ENCODE measurements around the gene GDAP2.
"Not testable (repeated sequence)": the region's sequence is repeated elsewhere in the genome, so short reads cannot be mapped to it uniquely, and the experiment has no call there.

GDAP2 gene

DNA sequence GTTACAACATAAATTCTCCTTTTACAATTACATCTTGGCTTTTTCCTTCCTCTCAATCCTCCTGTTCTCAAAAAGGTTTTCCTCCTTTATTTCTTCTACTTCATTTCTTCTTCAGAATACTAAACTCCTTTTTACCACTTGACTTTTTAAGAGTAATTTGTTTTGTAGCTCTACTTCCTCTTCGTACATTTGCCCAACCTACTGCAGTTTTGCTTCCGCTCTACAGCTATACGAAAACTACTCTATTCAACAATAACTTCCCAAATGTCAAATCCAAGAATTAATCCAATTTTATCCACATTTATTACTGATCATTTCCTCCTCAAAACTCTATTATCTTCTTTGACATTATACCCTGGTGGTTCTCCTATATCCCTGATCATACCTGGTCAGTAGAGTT lies 3.4 kb downstream of the GDAP2 start:
- Mint-ChIP-seq H3K27ac (no peak overlapping the region), H3K36me3 (peaks cover 7% of the 10 kb centered on the region), H3K9me3 (no peaks in the 10 kb centered on the region), H3K4me1 (peaks cover 24% of the 10 kb centered on the region), H3K4me3 (no peak overlapping the region)
- ATAC-seq (no peak), DNase-seq (ENCODE audit: low spot score in 2 of 2) (no peak)

DNA sequence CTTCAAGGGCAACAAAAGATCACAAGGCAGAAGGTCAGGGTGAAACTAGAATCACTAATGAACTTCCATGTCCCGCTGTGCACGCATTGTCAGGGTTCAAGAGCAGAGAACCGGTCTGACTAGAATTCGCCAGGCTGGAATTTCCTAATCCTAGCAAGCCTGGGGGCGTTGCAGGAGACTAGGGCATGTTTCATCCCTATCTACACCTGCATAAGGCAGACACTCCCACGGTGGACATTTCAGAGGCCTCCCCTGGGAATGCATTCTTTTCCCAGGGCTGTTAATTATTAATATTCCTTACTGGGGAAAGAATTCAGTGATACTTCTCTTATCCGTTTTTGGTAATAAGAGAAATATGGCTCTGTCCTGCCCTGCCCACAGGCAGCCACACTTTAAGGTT lies 6.7 kb downstream of the GDAP2 start:
- H3K4me3 Mint-ChIP-seq; DNase-seq (ENCODE audit: low spot score in 2 of 2); ATAC-seq; H3K4me1 Mint-ChIP-seq; H3K9me3 Mint-ChIP-seq; H3K27ac Mint-ChIP-seq: not testable (repeated sequence)
- H3K36me3 Mint-ChIP-seq, result peaks cover 26% of the 10 kb centered on the region

DNA sequence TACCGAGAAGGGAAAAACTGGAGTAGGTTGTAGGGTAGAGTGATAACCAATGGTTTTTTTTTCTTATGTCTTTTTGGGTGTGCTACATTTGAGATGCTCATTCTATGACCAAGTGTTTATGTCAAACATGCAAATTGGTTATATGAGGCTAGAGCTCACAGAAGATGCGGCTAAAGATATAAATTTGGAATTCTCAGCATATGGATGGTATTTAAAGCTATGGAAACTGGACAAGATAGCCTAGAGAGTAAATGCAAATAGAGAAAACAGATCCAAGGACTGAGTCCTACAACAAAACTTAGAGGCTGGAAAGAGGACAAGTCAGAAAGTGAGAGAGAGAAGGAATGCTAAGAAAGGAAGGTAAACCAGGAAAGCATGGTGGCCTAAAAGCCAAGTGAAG lies 7.4 kb downstream of the GDAP2 start:
- ATAC-seq (no peak), DNase-seq (ENCODE audit: low spot score in 2 of 2) (no peak)
- no peak overlapping the region for H3K27ac Mint-ChIP-seq
- no peaks in the 10 kb centered on the region for H3K4me1 Mint-ChIP-seq
- peaks cover 33% of the 10 kb centered on the region for H3K36me3 Mint-ChIP-seq
- H3K9me3 Mint-ChIP-seq, result no peaks in the 10 kb centered on the region
- no peak overlapping the region for H3K4me3 Mint-ChIP-seq

DNA sequence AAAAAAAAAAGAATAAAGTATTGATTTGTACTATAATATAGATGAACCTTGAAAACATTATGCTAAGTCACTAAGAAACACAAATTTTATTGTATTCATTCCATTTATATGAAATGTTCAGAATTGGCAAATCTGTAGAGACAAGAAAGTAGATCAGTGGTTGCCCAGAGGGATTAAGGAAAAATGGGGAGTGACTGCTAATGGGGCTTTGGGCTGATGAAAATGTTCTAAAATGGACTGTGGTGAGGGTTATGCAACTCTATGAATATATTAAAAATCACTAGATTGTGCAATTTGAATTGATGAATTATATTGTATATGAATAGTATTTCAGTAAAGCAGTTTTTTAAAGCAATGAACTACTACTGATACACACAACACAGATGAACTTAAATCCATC lies 10.0 kb downstream of the GDAP2 start:
- H3K4me3 Mint-ChIP-seq, result no peak overlapping the region
- DNase-seq (ENCODE audit: low spot score in 2 of 2) (no peak), ATAC-seq (no peak)
- no peak overlapping the region for H3K27ac Mint-ChIP-seq
- peaks cover 59% of the 10 kb centered on the region for H3K36me3 Mint-ChIP-seq
- H3K9me3 Mint-ChIP-seq, result no peaks in the 10 kb centered on the region
- H3K4me1 Mint-ChIP-seq, result peaks cover 4% of the 10 kb centered on the region

DNA sequence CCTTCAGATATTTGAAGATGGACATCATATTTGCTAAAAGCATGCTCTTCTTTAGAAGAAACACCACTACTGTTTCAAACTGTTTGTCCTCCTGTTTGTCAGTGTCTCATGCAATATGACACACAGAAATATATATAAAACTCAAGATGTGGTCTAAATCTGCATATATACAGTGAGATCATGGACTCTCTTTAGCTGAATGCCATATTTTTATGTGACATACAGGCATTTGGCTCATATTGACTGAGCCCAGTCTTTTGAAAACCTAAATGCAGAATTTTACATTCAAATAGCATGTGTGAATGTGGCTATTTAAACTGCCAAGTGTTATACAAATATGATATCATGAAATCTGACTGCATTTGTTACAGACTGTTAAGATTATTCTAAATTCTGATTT lies 18.4 kb downstream of the GDAP2 start:
- H3K4me1 Mint-ChIP-seq, result peaks cover 11% of the 10 kb centered on the region
- ATAC-seq (no peak), DNase-seq (ENCODE audit: low spot score in 2 of 2) (no peak)
- H3K9me3 Mint-ChIP-seq, result no peaks in the 10 kb centered on the region
- peaks cover 71% of the 10 kb centered on the region for H3K36me3 Mint-ChIP-seq
- H3K27ac Mint-ChIP-seq, result no peak overlapping the region
- H3K4me3 Mint-ChIP-seq, result no peak overlapping the region

DNA sequence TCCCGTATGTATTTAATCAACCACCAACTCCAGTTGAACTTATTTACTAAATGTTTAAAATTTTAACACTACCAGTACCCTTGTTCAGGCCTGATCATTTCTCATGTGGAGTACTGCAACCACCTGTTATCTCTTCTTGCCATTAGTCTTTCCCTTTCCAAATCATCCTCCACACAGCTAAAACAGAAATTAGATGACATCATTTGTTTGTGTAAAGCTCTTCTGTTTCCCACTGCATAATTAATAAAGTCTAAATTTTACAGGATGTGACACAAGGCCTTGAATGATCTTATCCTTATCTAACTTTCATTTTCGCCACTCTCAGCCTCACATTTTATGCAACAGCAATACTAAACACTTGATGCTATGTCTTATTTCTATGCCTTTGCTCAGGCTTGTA lies 24.4 kb downstream of the GDAP2 start:
- H3K27ac Mint-ChIP-seq, result no peak overlapping the region
- no peaks in the 10 kb centered on the region for H3K4me1 Mint-ChIP-seq
- no peak for ATAC-seq
- H3K4me3 Mint-ChIP-seq, result no peak overlapping the region
- H3K36me3 Mint-ChIP-seq, result peaks cover 76% of the 10 kb centered on the region
- no peak for DNase-seq (ENCODE audit: low spot score in 2 of 2)
- no peaks in the 10 kb centered on the region for H3K9me3 Mint-ChIP-seq

DNA sequence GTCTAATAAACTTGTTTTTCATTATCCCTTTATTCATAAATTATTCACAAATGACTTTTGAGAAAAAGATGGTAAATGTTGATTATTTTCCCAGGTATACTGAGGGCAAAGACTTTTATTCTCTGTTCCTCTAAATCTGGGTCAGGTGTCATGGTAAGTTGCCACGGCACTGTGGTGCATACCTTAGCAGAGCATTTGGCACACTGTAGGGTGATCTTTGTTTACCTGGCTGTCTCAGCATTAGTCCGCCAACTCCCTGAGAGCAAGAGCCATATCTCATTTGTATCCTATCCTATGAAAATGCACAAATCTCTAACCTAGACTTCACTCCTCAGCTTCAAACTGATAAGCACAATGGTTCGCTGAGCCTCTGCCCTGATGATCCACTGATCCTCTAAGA lies 24.9 kb downstream of the GDAP2 start:
- Mint-ChIP-seq H3K4me3 (no peak overlapping the region), H3K27ac (no peak overlapping the region), H3K4me1 (no peaks in the 10 kb centered on the region), H3K9me3 (no peaks in the 10 kb centered on the region), H3K36me3 (peaks cover 81% of the 10 kb centered on the region)
- DNase-seq (ENCODE audit: low spot score in 2 of 2) (no peak), ATAC-seq (no peak)

DNA sequence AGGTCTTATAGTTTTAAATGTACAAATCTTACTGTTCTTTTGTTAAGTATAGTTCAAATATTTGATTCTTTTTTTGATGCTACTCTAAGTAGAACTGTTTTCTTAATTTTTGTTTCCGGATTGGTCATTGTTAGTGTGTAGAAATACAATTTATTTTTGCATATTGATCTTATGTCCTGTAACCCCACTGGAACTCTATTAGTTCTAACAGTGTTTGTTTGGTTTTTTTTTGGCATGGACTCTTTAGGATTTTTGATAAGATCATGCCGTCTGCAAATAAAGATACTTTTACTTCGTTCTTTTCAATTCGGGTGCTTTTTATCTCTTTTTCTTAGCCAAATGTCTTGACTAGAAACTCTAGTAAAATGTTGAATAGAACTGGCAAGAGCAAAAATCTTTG lies 26.5 kb downstream of the GDAP2 start:
- ATAC-seq (no peak), DNase-seq (ENCODE audit: low spot score in 2 of 2) (no peak)
- Mint-ChIP-seq H3K4me3 (no peak overlapping the region), H3K27ac (no peak overlapping the region), H3K4me1 (no peaks in the 10 kb centered on the region), H3K36me3 (peaks cover 82% of the 10 kb centered on the region), H3K9me3 (no peaks in the 10 kb centered on the region)

DNA sequence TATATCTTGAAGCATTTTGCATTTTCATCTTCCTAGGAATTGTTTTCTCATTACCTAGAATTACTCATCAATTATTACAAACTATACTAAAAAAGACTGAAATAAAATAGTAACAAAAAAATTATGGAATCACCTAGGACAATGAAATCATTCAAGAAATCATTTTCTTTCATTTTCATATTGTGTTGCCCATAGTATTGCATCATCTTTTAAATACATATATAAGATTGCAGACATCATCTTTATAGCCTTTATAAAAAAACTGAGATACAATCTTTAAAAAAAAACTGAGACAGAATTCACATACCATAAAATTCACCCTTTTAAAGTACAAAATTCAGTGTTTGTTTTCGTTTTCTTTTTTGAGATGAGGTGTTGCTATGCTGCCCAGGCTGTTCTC lies 29.6 kb downstream of the GDAP2 start:
- Mint-ChIP-seq H3K36me3 (peaks cover 81% of the 10 kb centered on the region), H3K9me3 (no peaks in the 10 kb centered on the region), H3K27ac (peak overlapping the region; percentile 76), H3K4me1 (peaks cover 6% of the 10 kb centered on the region), H3K4me3 (no peak overlapping the region)
- DNase-seq (ENCODE audit: low spot score in 2 of 2) (no peak), ATAC-seq (no peak)

DNA sequence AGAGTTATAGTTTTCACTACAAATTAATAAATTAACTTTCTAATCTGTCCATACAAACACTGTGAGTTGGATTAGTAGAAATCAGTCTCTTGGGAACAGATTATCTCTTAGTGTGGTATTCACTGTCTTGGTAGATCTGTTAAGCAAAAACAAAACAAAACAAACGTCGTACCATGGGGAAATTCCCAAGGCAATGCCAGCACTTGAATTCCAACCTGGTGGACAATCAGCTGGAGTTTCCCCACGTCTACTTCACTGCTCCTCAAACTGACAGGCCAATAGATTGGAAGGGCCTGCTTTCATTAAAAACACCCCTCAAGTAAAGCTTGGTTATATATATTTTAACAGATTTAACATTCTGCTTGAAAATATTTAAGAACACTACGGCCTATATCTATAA lies 31.9 kb downstream of the GDAP2 start:
- Mint-ChIP-seq H3K4me1 (peaks cover 6% of the 10 kb centered on the region), H3K9me3 (no peaks in the 10 kb centered on the region), H3K27ac (no peak overlapping the region), H3K36me3 (peaks cover 58% of the 10 kb centered on the region), H3K4me3 (no peak overlapping the region)
- DNase-seq (ENCODE audit: low spot score in 2 of 2) (no peak), ATAC-seq (no peak)

DNA sequence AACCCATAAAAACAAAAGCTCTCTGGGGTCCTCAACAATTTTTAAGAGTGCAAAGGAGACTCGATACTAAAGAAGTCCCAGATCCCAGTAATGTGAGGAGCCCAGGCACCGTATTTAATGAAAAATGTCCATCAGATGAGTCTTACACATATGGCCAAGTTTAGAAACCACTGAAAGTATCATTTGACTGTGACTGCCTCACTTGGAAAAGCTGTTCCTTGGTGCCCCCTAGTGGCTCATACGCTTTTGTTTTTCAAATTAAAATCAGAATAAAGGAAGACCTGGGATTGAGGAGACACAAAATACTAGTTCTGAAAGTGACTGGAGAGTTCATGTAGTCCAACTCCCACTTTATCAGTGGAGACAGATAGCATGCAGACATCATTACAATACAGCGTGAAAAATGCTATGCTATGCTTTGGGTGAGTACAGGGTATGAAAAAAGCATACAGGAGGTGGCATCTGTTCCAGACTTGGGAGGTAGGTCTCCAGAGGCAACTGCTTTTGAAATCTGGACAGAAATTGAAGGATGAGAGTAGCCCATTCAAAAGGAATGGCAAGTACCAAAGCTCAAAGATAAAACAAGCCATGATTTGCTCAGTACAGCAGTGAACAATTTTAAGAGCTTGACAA lies 33.8 kb downstream of the GDAP2 start:
- ATAC-seq, result peak; percentile 92
- peaks cover 6% of the 10 kb centered on the region for H3K4me1 Mint-ChIP-seq
- peak overlapping the region; percentile 13 for H3K27ac Mint-ChIP-seq
- peak; percentile 43 to 78 for DNase-seq (ENCODE audit: low spot score in 2 of 2)
- H3K9me3 Mint-ChIP-seq, result no peaks in the 10 kb centered on the region
- peaks cover 49% of the 10 kb centered on the region for H3K36me3 Mint-ChIP-seq
- H3K4me3 Mint-ChIP-seq, result no peak overlapping the region

DNA sequence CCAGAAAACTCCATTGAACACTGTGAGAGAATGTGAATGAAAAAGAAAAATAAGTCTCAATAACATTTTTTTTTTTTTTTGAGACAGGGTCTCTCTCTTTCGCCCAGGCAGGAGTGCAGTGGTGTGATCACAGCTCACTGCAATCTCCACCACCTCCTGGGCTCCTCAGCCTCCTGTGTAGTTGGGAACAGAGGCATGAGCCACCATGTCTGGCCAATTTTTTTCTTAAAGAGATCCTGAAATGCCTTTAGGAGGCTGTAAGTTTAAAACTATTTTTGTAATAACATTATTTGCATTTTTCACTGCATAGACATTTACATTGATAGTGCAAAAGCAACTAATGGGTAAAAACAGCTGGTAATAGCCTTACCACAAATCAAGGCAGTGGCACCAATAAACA lies 35.3 kb downstream of the GDAP2 start:
- DNase-seq (ENCODE audit: low spot score in 2 of 2) (no peak), ATAC-seq (no peak)
- peaks cover 6% of the 10 kb centered on the region for H3K4me1 Mint-ChIP-seq
- H3K4me3 Mint-ChIP-seq, result no peak overlapping the region
- no peaks in the 10 kb centered on the region for H3K9me3 Mint-ChIP-seq
- H3K36me3 Mint-ChIP-seq, result peaks cover 37% of the 10 kb centered on the region
- no peak overlapping the region for H3K27ac Mint-ChIP-seq

DNA sequence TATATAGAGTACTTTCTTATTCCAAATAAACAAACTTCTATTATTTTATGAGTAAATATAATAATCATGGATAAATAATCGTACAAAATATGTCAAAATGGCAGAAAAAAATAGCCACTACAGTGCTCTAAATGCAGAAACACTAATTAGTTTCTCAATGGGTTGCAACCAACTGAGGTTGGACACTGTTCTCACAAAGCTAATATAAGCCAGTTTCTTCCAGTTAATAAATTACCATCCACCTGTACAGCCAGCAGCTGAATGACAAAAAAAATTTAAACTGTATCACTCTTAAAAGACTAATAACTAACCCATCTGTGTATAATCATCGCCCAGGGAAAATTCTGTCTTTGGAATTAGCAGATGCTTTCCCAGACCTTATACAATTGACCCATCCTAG lies 36.9 kb downstream of the GDAP2 start:
- DNase-seq (ENCODE audit: low spot score in 2 of 2), result no peak
- no peaks in the 10 kb centered on the region for H3K9me3 Mint-ChIP-seq
- H3K27ac Mint-ChIP-seq, result no peak overlapping the region
- no peak for ATAC-seq
- H3K36me3 Mint-ChIP-seq, result peaks cover 29% of the 10 kb centered on the region
- H3K4me1 Mint-ChIP-seq, result peaks cover 6% of the 10 kb centered on the region
- no peak overlapping the region for H3K4me3 Mint-ChIP-seq

DNA sequence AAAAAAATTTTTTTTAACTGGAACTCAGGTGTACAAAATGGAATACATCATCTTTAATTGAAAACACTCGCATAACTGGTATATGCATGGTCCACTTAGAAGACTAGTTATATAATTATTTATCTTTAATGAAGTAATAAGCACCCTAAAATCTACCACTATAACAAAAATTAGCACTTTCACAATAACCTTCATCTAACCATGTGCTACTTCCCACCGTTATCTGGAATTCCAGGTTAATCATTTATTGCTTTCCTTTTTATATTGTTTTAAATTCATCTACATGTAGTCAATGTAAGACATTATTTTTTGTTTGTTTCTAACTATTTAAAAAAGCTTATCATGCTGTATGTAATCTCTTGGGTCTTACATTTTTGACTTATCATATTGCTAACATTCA lies 39.0 kb downstream of the GDAP2 start:
- ATAC-seq, result no peak
- Mint-ChIP-seq H3K4me1 (peaks cover 2% of the 10 kb centered on the region), H3K4me3 (no peak overlapping the region), H3K9me3 (no peaks in the 10 kb centered on the region), H3K36me3 (peaks cover 26% of the 10 kb centered on the region), H3K27ac (no peak overlapping the region)
- DNase-seq (ENCODE audit: low spot score in 2 of 2), result no peak

DNA sequence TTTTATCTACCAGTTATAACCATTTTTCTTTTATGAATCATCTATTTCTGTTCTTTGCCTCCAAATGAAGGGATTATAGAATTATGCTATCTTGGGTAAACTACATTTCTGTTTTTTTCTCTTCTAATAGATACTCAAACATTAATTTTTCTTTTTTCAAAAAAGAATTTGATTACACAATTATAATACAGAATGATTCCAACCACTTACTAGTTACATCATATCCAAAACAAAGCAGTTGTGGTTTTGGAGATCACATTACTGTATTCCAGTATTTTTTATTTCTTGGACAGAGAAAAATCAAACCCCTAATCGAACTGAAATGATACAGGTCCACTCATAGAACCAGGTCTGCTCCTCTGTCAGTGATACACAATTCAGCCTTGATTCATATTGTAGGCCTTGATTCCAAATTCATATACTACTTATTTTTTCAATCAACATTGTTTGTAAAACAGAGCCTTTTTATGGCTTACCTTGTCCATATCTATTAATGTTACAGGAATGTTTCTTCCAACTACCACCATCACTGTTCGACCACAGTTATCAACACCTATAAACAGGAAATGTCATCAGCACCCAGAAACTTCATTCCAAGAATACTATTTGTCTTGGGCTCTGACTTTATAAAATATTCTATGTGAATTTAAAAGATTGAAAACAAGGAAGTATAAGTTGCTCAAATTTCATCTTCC lies 43.2 kb downstream of the GDAP2 start:
- no peaks in the 10 kb centered on the region for H3K9me3 Mint-ChIP-seq
- H3K4me1 Mint-ChIP-seq, result no peaks in the 10 kb centered on the region
- peak overlapping the region; percentile 18 for H3K27ac Mint-ChIP-seq
- DNase-seq (ENCODE audit: low spot score in 2 of 2), result no peak
- H3K4me3 Mint-ChIP-seq, result no peak overlapping the region
- H3K36me3 Mint-ChIP-seq, result peaks cover 32% of the 10 kb centered on the region
- no peak for ATAC-seq

DNA sequence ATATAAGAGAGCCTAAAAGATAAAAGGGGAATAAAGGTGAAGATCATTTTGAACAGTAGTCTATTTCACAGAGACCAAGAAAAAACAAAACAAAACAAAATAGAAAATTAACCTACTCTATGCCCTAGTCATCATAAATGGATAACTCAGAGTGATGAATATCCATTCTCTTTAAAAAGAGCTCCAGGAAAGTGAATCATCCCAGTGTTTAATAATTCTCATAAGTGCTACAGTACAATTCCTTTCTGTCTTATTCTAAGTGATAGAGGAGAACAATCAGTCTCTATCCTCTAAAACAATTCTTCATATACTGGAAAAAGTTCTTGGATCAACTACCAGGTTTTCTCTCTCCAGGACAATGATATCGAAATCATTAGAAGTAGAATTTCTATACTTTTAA lies 45.8 kb downstream of the GDAP2 start:
- Mint-ChIP-seq H3K9me3 (no peaks in the 10 kb centered on the region), H3K4me3 (no peak overlapping the region), H3K36me3 (peaks cover 35% of the 10 kb centered on the region), H3K4me1 (no peaks in the 10 kb centered on the region), H3K27ac (no peak overlapping the region)
- no peak for DNase-seq (ENCODE audit: low spot score in 2 of 2)
- ATAC-seq, result no peak
